Renal cortex interstitium (tissue), 11 donors: ENCODE results near the gene YPEL1. TPM values are rescaled to one million over a fixed set of nuclear protein-coding genes. Genes with fewer than 3 reads are reported as not detected.
A peak's percentile ranks its signal among the peaks of the same experiment; 100 is the strongest.
"Not testable (repeated sequence)": the region's sequence is repeated elsewhere in the genome, so short reads cannot be mapped to it uniquely, and the experiment has no call there.

Source experiments
- DNase-seq, 11 donors: peaks; one replicate each; pipeline ENCODE4 v3.0.0-alpha.2; 2013; ENCODE audit warnings: low read depth in 9 of 11, low spot score in 4 of 11; ENCODE audit errors: extremely low read depth in 1 of 11
- polyA plus RNA-seq, 3 donors: library from polyadenylated mRNA; unstranded; fragments of 120-200 nt; gene quantifications; one replicate each; pipeline ENCODE4 v1.2.1, GENCODE V29; 2013; ENCODE audit not compliant: insufficient read length in 3 of 3

YPEL1 gene
- polyA plus RNA-seq, 3 donors, result 15.1 to 16.5 (median 16.3) TPM

- DNase-seq, result no peak
These were observed 4.9 kb downstream of the YPEL1 start for GRCh38 chr22:21730535-21731308.

- DNase-seq, result not testable (repeated sequence)
These were observed 6.4 kb downstream of the YPEL1 start for GRCh38 chr22:21729184-21729583.

GRCh38 chr22:21728270-21728669 lies 7.3 kb downstream of the YPEL1 start:
- DNase-seq, result no peak

- DNase-seq, result no peak
These were observed 7.8 kb downstream of the YPEL1 start for GRCh38 chr22:21727768-21728167.

GRCh38 chr22:21727159-21727558 lies 8.4 kb downstream of the YPEL1 start:
- DNase-seq, result no peak

GRCh38 chr22:21726650-21727049 lies 8.9 kb downstream of the YPEL1 start:
- DNase-seq, result no peak

- DNase-seq, result no peak
These were observed 9.5 kb downstream of the YPEL1 start for GRCh38 chr22:21725956-21726649.

- DNase-seq, result not testable (repeated sequence)
These were observed 11.1 kb downstream of the YPEL1 start for GRCh38 chr22:21724496-21724895.

GRCh38 chr22:21721195-21721852 lies 14.3 kb downstream of the YPEL1 start:
- not testable (repeated sequence) for DNase-seq

- DNase-seq, result not testable (repeated sequence)
These were observed 15.3 kb downstream of the YPEL1 start for GRCh38 chr22:21720191-21720859.

GRCh38 chr22:21719024-21719423 lies 16.6 kb downstream of the YPEL1 start:
- DNase-seq, result no peak

- no peak for DNase-seq
These were observed 17.1 kb downstream of the YPEL1 start for GRCh38 chr22:21718499-21718898.

GRCh38 chr22:21716395-21717122 lies 19.0 kb downstream of the YPEL1 start:
- not testable (repeated sequence) for DNase-seq

- DNase-seq, result no peak
These were observed 20.8 kb downstream of the YPEL1 start for GRCh38 chr22:21714786-21715185.

- DNase-seq, result no peak
These were observed 21.4 kb downstream of the YPEL1 start for GRCh38 chr22:21714059-21714770.

- no peak for DNase-seq
These were observed 22.1 kb downstream of the YPEL1 start for GRCh38 chr22:21713428-21714058.

GRCh38 chr22:21712751-21713427 lies 22.7 kb downstream of the YPEL1 start:
- peak in 8 of 11 donors; percentile 51 to 82 (median 62) for DNase-seq
